ENCODE measurements around the gene HIPK3. TPM values are rescaled to one million over a fixed set of nuclear protein-coding genes. Genes with fewer than 3 reads are reported as not detected.
"Not testable (repeated sequence)": the region's sequence is repeated elsewhere in the genome, so short reads cannot be mapped to it uniquely, and the experiment has no call there.

Gene HIPK3
- total RNA-seq, 1 experiment from 2014 or later = 31.1 TPM

- no peak for DNase-seq (ENCODE audit: low spot score)
Measured at GRCh38 chr11:33303541-33303940, 46.4 kb downstream of the HIPK3 start.

DNA sequence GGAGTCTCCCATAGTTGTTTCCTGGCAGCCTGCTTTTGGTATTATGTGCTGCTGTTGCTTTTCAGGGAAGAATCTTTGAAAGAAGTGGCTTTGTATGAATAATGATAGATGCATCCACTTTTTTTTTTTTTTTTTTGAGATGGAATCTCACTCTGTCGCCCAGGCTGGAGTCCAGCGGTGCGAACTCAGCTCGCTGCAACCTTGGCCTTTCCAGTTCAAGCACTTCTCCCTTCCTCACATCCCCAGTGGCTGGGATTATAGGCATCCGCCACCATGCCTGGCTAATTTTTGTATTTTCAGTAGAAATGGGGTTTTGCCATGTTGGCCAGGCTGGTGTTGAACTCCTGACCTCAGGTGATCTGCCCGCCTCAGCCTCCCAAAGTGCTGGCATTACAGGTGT lies 49.6 kb downstream of the HIPK3 start:
- DNase-seq (ENCODE audit: low spot score) = not testable (repeated sequence)

DNA sequence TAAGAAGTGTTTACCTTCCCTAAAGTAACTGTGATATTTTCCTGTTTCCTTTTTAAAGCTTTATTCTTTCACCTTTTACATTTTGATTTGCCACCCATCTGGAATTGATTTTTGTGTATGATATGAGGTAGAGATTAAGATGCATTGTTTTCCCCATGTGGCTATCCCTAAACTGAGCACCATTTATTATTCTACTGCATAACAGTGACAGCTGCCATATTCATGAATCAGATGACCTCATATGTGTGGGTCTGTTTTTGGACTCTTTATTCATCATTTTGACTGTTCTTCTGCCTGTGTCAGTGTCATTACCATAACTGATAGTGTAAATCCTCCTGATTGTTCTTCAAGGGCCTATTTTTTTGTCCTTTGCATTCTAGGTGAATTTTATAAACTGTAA lies 50.8 kb downstream of the HIPK3 start:
- DNase-seq (ENCODE audit: low spot score) = no peak

GRCh38 chr11:33309118-33309517 lies 51.9 kb downstream of the HIPK3 start:
- no peak for DNase-seq (ENCODE audit: low spot score)

DNA sequence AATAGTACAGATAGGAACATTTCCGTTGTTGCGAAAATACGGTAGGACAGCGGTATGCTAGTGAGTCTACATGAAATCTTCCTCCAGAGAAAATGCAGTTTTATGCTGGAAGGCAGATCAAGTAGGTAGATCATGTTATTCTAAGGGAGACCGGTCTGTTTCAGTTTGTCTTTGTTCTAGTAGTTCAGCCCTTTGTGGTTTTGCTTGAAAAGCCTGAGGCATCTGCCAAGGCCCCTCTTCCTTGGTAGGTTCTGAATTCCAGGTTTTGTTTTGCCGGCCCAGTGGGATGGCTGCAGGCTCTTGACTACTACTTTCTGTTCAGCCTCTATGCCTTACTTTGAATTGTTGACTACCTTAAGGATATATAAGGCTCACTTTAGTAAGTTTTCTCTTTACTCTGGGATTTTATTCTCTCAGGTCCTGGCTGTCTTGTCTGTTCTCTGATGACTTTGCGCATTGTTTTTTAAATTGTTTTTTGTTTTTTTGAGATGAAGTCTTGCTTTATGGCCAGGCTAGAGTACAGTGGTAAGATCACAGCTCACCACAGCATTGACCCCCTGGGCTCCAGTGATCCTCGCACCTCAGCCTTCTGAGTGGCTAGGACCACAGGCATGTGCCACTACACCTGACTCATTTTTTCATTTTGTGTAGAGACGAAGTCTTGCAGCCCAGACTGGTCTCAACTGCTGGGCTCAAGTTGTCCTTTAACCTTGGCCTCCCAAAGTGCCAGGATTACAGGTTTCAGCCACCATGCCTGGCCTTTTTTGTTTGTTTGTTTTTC lies 53.7 kb downstream of the HIPK3 start:
- DNase-seq (ENCODE audit: low spot score) = no peak

DNA sequence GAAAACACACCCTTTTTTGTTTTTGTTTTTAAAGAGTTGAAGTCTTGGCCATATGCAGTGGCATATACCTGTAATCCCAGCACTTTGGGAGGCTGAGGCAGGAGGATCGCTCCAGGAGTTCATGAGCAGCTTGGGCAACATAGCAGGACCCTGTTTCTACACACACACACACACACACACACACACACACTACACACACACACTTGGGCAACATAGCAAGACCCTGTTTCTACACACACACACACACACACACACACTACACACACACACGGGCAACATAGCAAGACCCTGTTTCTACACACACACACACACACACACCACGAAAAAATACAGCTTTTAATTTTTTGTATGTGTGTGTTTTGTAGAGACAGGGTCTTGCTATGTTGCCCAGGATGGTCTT lies 54.5 kb downstream of the HIPK3 start:
- DNase-seq (ENCODE audit: low spot score) = no peak

GRCh38 chr11:33315822-33316221 lies 58.6 kb downstream of the HIPK3 start:
- DNase-seq (ENCODE audit: low spot score) = no peak

DNA sequence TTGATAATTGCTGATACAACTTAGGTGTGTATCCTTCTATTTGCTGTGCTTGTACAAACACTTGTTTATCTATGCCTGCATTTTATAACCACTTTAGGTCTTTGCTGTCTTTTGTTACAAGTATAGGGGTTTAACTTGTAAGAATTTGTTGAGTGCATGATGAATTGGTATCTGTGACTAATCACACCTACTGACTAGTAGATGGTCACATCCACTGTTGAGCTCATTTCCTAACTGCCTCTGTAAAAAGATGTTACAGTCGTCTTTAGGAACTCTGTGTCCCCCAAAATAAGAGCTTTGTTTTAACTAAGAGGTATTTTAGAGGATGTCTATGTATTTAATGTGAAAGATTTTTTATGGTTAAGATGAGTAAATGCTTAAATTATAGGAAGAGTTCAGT lies 60.5 kb downstream of the HIPK3 start:
- no peak for DNase-seq (ENCODE audit: low spot score)

DNA sequence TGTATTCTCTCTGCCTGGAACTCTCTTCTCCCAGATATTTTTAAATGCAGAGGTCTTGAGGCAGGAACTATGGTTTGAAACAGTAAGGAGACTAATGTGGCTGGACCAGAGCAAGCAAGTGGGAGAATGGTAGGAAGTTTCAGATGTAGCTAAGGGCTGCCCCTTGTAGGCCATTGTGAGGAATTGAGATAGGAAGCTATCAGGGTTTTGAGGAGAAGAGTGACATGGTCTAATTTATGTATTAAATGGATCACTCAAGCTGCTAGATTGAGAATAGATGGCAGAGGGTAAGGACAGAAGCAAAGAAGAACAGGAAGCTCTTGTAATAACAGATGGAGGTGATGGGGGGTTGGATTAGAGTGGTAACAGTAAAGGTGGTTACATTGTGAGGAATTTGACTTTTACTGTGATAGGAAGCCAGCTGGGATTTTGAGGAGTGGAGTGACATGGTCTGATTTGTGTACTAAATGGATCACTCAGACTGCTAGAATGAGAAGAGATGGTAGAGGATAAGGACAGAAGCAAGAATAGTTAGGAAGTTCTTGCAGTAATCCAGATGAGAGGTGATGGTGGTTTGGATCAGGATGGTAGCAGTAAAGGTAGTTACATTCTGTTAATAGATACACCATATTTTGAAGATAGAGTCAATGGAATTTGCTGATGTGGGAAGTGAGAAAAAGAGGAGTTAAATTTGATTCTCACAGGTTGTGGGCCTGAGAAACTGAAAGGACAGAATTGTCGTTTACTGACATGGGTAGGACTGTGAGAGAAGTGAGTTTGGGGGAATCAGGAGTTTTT lies 63.0 kb downstream of the HIPK3 start:
- DNase-seq (ENCODE audit: low spot score) = no peak

DNA sequence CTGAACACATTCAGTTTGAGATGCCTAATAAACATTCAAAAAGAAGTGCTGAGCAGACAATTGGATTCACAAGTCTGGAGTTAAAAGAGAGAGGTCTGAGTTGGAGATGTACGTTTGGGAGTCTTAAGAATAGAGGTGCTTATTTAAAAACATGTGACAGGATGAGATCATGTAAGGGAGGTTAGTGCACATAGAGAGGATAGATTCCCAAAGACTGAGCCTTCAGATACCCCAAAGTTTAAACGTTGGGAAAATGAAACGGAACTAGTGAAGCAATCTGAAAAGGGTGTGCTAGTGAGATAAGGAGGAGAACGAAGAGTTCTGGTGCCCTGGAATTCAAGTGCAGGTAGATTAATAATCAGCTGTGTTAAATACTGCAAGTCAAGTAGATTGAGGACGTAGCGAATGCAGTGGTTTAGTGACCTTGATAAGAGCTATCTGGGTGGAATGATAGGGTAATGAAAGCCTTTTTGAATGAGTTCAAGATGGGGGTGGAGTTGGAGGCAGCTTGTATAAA lies 63.7 kb downstream of the HIPK3 start:
- DNase-seq (ENCODE audit: low spot score) = no peak

DNA sequence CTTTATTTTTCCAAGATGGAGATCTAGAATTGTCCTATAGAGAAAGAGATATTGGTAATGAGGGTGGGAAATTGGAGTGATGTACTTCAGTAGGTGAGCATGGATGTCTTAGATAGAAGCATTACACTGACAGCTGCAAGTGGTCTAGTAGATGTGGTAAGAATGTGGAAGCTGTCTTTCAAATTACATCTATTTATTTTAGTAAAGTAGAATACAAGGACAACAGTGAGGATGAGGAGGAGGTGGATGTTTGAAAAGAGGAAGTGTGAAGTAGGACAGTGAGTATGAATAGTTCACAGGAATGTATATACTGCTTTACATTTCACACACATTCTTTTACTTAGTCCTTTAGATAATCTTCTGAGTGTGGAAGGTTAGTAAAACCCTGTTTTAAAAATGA lies 64.2 kb downstream of the HIPK3 start:
- no peak for DNase-seq (ENCODE audit: low spot score)

DNA sequence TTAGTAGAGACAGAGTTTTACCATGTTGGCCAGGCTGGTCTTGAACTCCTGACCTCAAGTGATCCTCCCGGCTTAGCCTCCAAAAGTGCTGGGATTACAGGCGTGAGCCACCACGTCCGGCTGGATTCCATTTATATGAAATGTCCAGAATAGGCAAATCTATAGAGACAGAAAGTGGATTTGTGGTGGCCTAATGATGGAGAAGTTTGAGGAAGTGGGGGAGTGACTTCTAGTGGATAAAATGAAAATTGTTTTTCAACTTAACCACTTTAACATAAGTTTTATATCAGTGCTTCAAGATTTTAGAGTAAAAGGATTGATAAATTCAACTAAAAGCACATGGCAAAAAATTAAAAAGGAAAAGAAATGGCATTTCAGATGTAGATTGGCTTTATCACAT lies 66.2 kb downstream of the HIPK3 start:
- DNase-seq (ENCODE audit: low spot score) = no peak

- no peak for DNase-seq (ENCODE audit: low spot score)
Measured at GRCh38 chr11:33324302-33324985, 67.3 kb downstream of the HIPK3 start.

DNA sequence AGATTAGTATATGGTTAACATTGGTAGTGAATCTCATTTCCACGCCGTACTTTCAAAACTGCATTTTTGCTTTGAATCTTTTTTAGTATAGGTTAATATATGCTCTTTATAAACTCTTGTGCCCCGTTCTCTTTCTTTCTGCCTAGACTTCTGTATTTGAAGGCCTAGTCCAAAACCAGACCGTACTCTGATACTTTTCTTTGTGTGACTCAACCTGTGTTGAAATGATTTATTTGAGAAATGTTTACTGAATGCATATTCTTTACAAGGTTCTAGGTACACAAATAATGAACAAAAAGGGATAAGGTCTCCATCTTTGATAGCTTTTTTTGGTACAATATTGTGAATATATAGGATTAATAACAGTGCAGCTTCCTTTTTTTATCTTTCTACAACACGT lies 68.3 kb downstream of the HIPK3 start:
- no peak for DNase-seq (ENCODE audit: low spot score)

- DNase-seq (ENCODE audit: low spot score) = peak; percentile 81
Measured at GRCh38 chr11:33329705-33330329, 72.6 kb downstream of the HIPK3 start.

DNA sequence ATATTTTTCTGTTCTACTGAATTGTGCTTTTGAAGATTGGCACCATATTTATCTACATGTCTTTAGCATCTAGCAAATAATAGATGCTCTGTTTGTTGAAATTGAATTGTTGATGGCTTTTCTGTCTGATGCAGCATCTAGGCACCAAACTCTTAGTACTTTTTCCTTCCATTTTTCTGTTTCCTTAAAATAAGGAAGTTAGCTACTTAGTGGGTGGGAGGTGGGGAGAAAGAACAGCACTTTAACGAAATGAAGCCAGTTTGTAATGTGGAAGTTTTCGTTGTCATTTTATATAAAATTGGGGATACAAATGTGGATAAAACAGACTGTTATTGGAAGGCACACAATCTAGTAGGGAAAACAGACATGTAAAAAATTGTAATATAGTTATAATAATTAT lies 76.6 kb downstream of the HIPK3 start:
- no peak for DNase-seq (ENCODE audit: low spot score)

DNA sequence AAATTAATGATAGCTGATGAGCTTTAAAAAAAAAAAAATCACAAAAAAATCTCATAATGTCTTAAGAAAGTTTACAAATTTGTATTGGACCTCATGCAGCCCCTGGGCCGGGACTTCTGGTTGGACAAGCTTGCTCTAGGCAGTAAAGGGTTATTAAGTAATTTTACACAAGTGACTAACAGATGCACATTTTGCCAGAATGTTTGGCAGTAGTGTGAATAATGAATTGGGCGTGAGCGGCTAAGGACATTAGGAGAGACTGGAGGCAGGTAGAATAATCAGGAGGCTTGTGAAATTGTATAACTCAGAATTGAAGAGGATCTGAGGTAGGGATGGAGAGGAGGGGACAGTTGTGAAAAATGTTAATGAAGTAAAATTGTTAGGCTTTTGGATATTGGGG lies 77.4 kb downstream of the HIPK3 start:
- DNase-seq (ENCODE audit: low spot score) = no peak

DNA sequence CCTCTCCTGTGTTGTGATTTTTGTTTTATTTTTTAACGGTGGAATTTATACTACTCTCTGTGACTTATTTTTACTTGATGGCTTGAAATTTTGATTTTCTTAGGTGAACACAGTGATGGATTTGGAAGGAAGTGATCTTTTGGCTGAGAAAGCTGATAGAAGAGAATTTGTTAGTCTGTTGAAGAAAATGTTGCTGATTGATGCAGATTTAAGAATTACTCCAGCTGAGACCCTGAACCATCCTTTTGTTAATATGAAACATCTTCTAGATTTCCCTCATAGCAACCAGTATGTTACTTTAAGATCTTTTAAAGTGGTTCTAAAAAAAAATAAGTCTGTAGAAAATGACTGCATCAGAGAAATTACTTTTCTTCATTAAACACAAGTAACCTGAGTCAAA lies 82.1 kb downstream of the HIPK3 start:
- no peak for DNase-seq (ENCODE audit: low spot score)

- no peak for DNase-seq (ENCODE audit: low spot score)
Measured at GRCh38 chr11:33344611-33345010, 87.4 kb downstream of the HIPK3 start.

GRCh38 chr11:33347490-33348125 lies 90.4 kb downstream of the HIPK3 start:
- no peak for DNase-seq (ENCODE audit: low spot score)

GRCh38 chr11:33350287-33350686 lies 93.1 kb downstream of the HIPK3 start:
- no peak for DNase-seq (ENCODE audit: low spot score)

Data from HT-29 (cell line).